ENCODE data around the gene SIRT7.

Gene SIRT7

GRCh38 chr17:81912441-81913309 is 5.3 kb downstream of the SIRT7 start:
- H3K4me3 ChIP-seq (ENCODE audit: low read depth, low read length) = no peak overlapping the region
- H3K36me3 ChIP-seq (replicated peaks) = peaks cover 37% of the 10 kb centered on the region
- no peak for TF ChIP-seq CTCF (IDR thresholded peaks at IDR 0.05; ENCODE audit: low read depth, low read length, missing control alignments)
- no peaks in the 10 kb centered on the region for H3K27me3 ChIP-seq (replicated peaks)
- H3K27ac ChIP-seq = no peak overlapping the region
- in situ Hi-C loops (cut with HindIII; ENCODE audit: low pct_ligation_motif_present, low sequenced_read_pairs) = no loop called here
- DNase-seq = no peak

DNA sequence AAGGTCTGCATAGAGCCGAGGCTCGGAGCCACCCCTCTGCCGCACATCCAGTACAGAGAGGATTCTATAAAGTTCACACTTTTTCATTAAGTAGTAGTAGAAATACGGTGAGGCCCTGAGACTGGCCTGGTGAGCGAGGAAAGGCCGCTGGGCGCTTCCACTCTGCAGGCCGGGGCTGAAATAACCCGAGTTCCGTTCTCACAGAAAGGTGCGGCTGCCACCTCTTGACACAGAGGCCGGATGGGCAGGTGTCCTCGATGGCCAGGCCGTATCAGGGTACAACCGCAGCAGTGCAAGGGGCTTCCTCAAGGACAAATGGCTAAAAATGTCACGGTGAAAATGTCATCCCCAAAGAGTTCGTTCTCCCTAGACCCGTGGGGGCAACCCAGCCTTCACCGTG is 6.0 kb downstream of the SIRT7 start:
- Histone ChIP-seq H3K27ac (no peak overlapping the region), H3K36me3 (replicated peaks) (peaks cover 37% of the 10 kb centered on the region), H3K4me3 (ENCODE audit: low read depth, low read length) (no peak overlapping the region), H3K27me3 (replicated peaks) (no peaks in the 10 kb centered on the region)
- in situ Hi-C loops (cut with HindIII; ENCODE audit: low pct_ligation_motif_present, low sequenced_read_pairs) = no loop called here
- no peak for DNase-seq
- no peak for TF ChIP-seq CTCF (IDR thresholded peaks at IDR 0.05; ENCODE audit: low read depth, low read length, missing control alignments)

DNA sequence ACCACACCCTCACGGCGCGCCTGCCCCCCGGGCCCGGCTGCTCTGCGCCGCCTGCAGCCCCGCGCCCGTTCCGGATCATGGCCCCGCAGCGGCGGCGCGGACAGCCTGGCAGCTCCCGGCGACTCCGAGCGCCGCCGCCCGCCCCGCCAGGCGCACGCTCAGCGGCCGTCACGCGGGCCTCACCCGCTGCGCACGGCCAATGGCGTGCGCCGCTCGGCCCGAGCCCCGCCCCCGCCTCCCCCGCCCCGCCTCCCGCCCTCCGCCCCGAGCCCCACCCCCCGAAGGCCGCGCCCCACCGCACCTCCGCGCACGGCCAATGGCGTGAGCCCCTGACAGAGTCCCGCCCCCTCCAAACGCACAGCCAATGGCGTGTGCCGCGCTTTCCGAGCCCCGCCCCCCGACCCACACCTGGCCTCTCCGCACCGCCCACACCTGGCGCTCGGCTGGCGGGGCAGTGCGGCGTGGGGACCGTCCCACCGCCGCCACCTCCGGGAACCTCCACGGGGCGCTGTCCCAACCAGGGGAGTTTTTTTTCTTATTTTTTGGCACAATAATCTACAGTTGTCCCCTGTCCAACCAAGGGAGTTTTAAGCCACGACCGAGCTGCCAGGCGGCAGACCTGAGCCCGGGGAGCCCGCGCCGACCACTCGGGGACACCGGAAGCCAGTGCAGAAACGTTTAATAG is 6.6 kb downstream of the SIRT7 start, which contains the start of gene PCYT2:
PCYT2 (minus strand) TSS at position 123 of the 685 bp plus-strand sequence; CDS start at position 79, 44 bp downstream.
- no peak for TF ChIP-seq CTCF (IDR thresholded peaks at IDR 0.05; ENCODE audit: low read depth, low read length, missing control alignments)
- no peak within 1 kb of the TSS for H3K27ac ChIP-seq
- H3K36me3 ChIP-seq (replicated peaks) = peaks cover 37% of the 10 kb centered on the region
- in situ Hi-C loops (cut with HindIII; ENCODE audit: low pct_ligation_motif_present, low sequenced_read_pairs) = no loop called here
- DNase-seq = peak; percentile 62
- H3K4me3 ChIP-seq (ENCODE audit: low read depth, low read length) = peak within 1 kb of the TSS; percentile 74
- no peaks in the 10 kb centered on the region for H3K27me3 ChIP-seq (replicated peaks)

DNA sequence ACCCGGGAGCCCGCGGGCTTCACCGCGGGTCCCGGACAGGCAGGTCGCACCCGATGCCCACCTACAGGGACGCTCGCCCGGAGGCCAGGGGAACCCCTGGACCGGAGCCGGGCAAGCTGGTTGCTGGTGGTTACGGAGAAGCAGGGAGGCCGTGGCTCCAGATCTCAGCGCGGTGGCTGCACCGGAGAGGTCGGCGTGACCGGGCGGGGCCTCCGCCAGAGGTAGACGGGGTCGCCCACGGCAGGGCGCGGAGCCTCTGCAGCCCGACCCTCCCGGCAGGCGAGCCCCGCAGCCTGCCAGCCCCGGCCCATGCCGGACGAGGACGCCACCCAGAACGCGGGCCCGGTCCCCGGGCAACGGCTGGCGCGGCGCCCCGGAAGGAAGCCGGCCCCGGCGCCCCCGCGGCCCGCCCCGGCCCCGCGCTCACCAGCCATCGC is 7.1 kb downstream of the SIRT7 start:
- no peak for DNase-seq
- Histone ChIP-seq H3K27me3 (replicated peaks) (no peaks in the 10 kb centered on the region), H3K27ac (no peak overlapping the region), H3K36me3 (replicated peaks) (peaks cover 36% of the 10 kb centered on the region), H3K4me3 (ENCODE audit: low read depth, low read length) (peak overlapping the region; percentile 74)
- TF ChIP-seq CTCF (IDR thresholded peaks at IDR 0.05; ENCODE audit: low read depth, low read length, missing control alignments) = no peak
- in situ Hi-C loops (cut with HindIII; ENCODE audit: low pct_ligation_motif_present, low sequenced_read_pairs) = no loop called here

GRCh38 chr17:81909966-81910839 is 7.8 kb downstream of the SIRT7 start:
- no peak for DNase-seq
- peaks cover 30% of the 10 kb centered on the region for H3K36me3 ChIP-seq (replicated peaks)
- no peak overlapping the region for H3K27ac ChIP-seq
- no peaks in the 10 kb centered on the region for H3K27me3 ChIP-seq (replicated peaks)
- peak overlapping the region; percentile 74 for H3K4me3 ChIP-seq (ENCODE audit: low read depth, low read length)
- in situ Hi-C loops (cut with HindIII; ENCODE audit: low pct_ligation_motif_present, low sequenced_read_pairs) = no loop called here
- TF ChIP-seq CTCF (IDR thresholded peaks at IDR 0.05; ENCODE audit: low read depth, low read length, missing control alignments) = no peak
